H1 (cell line): ENCODE results near the gene LY6G5C. TPM values are rescaled to one million over a fixed set of nuclear protein-coding genes. Genes with fewer than 3 reads are reported as not detected.

ENCODE experiments used
- CTCF ChIA-PET: fragments of 300-600 bp; sonication (Branson Sonifier 250); formaldehyde crosslinking; loops from one replicate; lab custom pipeline; 2021; ENCODE audit not compliant: partially characterized antibody; lab: Charles Lee
- POLR2A ChIA-PET: fragments of 300-600 bp; sonication (Branson Sonifier 250); formaldehyde crosslinking; loops from one replicate; lab custom pipeline; 2021; ENCODE audit warnings: inconsistent platforms; ENCODE audit not compliant: partially characterized antibody; lab: Charles Lee
- DNase-seq, 2 experiments: peaks; one replicate each; pipeline versions ENCODE4 v3.0.0 to v3.0.0-alpha.2; 2010 to 2022; ENCODE audit warnings: low spot score in 2 of 2, low read depth in 1 of 2, mixed read lengths in 1 of 2
- FAIRE-seq: peaks from 2 replicates; lab custom pipeline; 2011; peaks lifted over from hg19 to GRCh38; lab: Jason Lieb, UNC
- H2AFZ ChIP-seq: 2 replicates; pipeline ENCODE4 v1.8.1; 2012; ENCODE audit warnings: low read length, inconsistent platforms
- H2AK5ac ChIP-seq: 2 replicates; pipeline ENCODE4 v1.6.1; 2013; ENCODE audit warnings: low read depth, low read length
- H2BK120ac ChIP-seq: replicated peaks from 2 replicates; pipeline ENCODE3; 2013; ENCODE audit warnings: low read depth, low read length, inconsistent platforms
- H2BK12ac ChIP-seq: 2 replicates; pipeline ENCODE4 v1.6.1; 2013; ENCODE audit warnings: low read depth, low read length
- H2BK15ac ChIP-seq: 2 replicates; pipeline ENCODE4 v1.6.1; 2013; ENCODE audit warnings: low read length
- H2BK20ac ChIP-seq: 2 replicates; pipeline ENCODE4 v1.6.1; 2013; ENCODE audit warnings: low read length
- H2BK5ac ChIP-seq: 2 replicates; pipeline ENCODE4 v1.6.1; 2013; ENCODE audit warnings: low read depth, low read length
- H3K14ac ChIP-seq: 2 replicates; pipeline ENCODE4 v1.6.1; 2013; ENCODE audit warnings: inconsistent platforms; ENCODE audit not compliant: insufficient read length
- H3K18ac ChIP-seq: 2 replicates; pipeline ENCODE4 v1.6.1; 2013; ENCODE audit warnings: low read length; ENCODE audit errors: extremely low read depth
- H3K23ac ChIP-seq: 2 replicates; pipeline ENCODE4 v1.6.1; 2013; ENCODE audit warnings: inconsistent platforms; ENCODE audit not compliant: insufficient read length
- H3K23me2 ChIP-seq: 2 replicates; pipeline ENCODE4 v1.6.1; 2013; ENCODE audit warnings: low read depth, low read length
- H3K27ac ChIP-seq: 2 replicates; pipeline ENCODE4 v1.6.1; 2011; ENCODE audit warnings: low read depth, low read length, inconsistent platforms
- H3K27me3 ChIP-seq, 4 experiments: replicated peaks in 1 of 4; 1 replicate in 1 of 4; 2 replicates in 3 of 4; pipeline versions ENCODE4 v1.6.1 to v1.8.1; 2011 to 2013; ENCODE audit warnings: low read length in 3 of 4, mild to moderate bottlenecking in 3 of 4, inconsistent platforms in 2 of 4, mixed read lengths in 2 of 4, moderate library complexity in 1 of 4; ENCODE audit not compliant: control insufficient read depth in 3 of 4, insufficient read depth in 3 of 4; ENCODE audit errors: extremely low read depth in 1 of 4
- H3K36me3 ChIP-seq, 4 experiments: 2 replicates each; pipeline versions ENCODE4 v1.6.1 to v1.8.1; 2011 to 2013; ENCODE audit warnings: mild to moderate bottlenecking in 4 of 4, low read length in 3 of 4, moderate library complexity in 2 of 4, control low read depth in 1 of 4, inconsistent platforms in 1 of 4; ENCODE audit not compliant: insufficient read depth in 4 of 4, control insufficient read depth in 2 of 4
- H3K4ac ChIP-seq: replicated peaks from 2 replicates; pipeline ENCODE3; 2013; ENCODE audit warnings: low read length, low read depth, mixed read lengths, inconsistent platforms; ENCODE audit not compliant: insufficient read length
- H3K4me1 ChIP-seq, 4 experiments: replicated peaks in 1 of 4; 1 replicate in 1 of 4; 2 replicates in 3 of 4; pipeline versions ENCODE4 v1.6.1 to v1.8.1; 2011 to 2013; ENCODE audit warnings: low read length in 3 of 4, inconsistent platforms in 2 of 4, mixed read lengths in 1 of 4; ENCODE audit not compliant: insufficient read depth in 4 of 4, control insufficient read depth in 3 of 4
- H3K4me2 ChIP-seq, 2 experiments: 2 replicates each; pipeline versions ENCODE4 v1.6.1 to v1.8.1; 2011 to 2013; ENCODE audit warnings: low read depth in 2 of 2, low read length in 2 of 2, control low read depth in 1 of 2, inconsistent platforms in 1 of 2, mild to moderate bottlenecking in 1 of 2; ENCODE audit not compliant: insufficient read depth in 1 of 2
- H3K4me3 ChIP-seq, 4 experiments: fragments of 200-600, 300-600 bp in 1 of 4; sonication (generic), shearing (Covaris generic), sonication (Bioruptor Twin) in 1 of 4; 2 replicates each; pipeline versions ENCODE4 v1.5.1 to v1.8.1; 2011 to 2016; ENCODE audit warnings: low read length in 4 of 4, low read depth in 3 of 4, control low read depth in 2 of 4, inconsistent platforms in 2 of 4, mild to moderate bottlenecking in 2 of 4, mixed read lengths in 1 of 4, moderate library complexity in 1 of 4; ENCODE audit not compliant: insufficient read depth in 2 of 4; ENCODE audit errors: extremely low read depth in 1 of 4
- H3K56ac ChIP-seq: replicated peaks from 2 replicates; pipeline ENCODE3; 2013; ENCODE audit warnings: low read depth, mild to moderate bottlenecking, mixed read lengths, low read length, inconsistent platforms; ENCODE audit not compliant: insufficient read length
- H3K79me1 ChIP-seq: 2 replicates; pipeline ENCODE4 v1.6.1; 2013; ENCODE audit warnings: low read depth, low read length, control low read depth
- H3K79me2 ChIP-seq, 2 experiments: 2 replicates each; pipeline versions ENCODE4 v1.6.1 to v1.8.1; 2012 to 2013; ENCODE audit warnings: low read length in 2 of 2, mild to moderate bottlenecking in 2 of 2, inconsistent platforms in 1 of 2; ENCODE audit not compliant: insufficient read depth in 2 of 2, control insufficient read depth in 1 of 2
- H3K9ac ChIP-seq, 4 experiments: replicated peaks in 1 of 4; 1 replicate in 1 of 4; 2 replicates in 3 of 4; pipeline versions ENCODE4 v1.6.1 to v1.8.1; 2011 to 2013; ENCODE audit warnings: low read depth in 3 of 4, low read length in 3 of 4, control low read depth in 2 of 4, mild to moderate bottlenecking in 2 of 4, moderate library complexity in 2 of 4, inconsistent platforms in 1 of 4; ENCODE audit errors: extremely low read depth in 1 of 4
- H3K9me3 ChIP-seq, 2 experiments: 2 replicates each; pipeline versions ENCODE4 v1.6.1 to v1.8.1; 2012 to 2013; ENCODE audit warnings: mild to moderate bottlenecking in 2 of 2, moderate library complexity in 2 of 2, control low read depth in 1 of 2, inconsistent platforms in 1 of 2, low read depth in 1 of 2, low read length in 1 of 2, mixed read lengths in 1 of 2; ENCODE audit not compliant: insufficient read depth in 2 of 2
- H4K20me1 ChIP-seq, 2 experiments: replicated peaks in 1 of 2; 2 replicates each; pipeline versions ENCODE3 to v1.8.1; 2011 to 2013; ENCODE audit warnings: inconsistent platforms in 2 of 2, low read length in 2 of 2, mild to moderate bottlenecking in 1 of 2; ENCODE audit not compliant: insufficient read depth in 2 of 2, control insufficient read depth in 1 of 2
- H4K5ac ChIP-seq: 2 replicates; pipeline ENCODE4 v1.6.1; 2013; ENCODE audit warnings: low read length, low read depth, mixed read lengths, inconsistent platforms; ENCODE audit not compliant: insufficient read length
- H4K8ac ChIP-seq: 2 replicates; pipeline ENCODE4 v1.8.0; 2013; ENCODE audit warnings: mild to moderate bottlenecking, moderate library complexity, low read length, inconsistent platforms; ENCODE audit not compliant: insufficient read depth; ENCODE audit errors: extremely low read depth
- H4K91ac ChIP-seq: replicated peaks from 2 replicates; pipeline ENCODE3; 2013; ENCODE audit warnings: low read length, mixed read lengths, inconsistent platforms; ENCODE audit not compliant: insufficient read length
- HDAC6 ChIP-seq: IDR thresholded peaks from one replicate; pipeline ENCODE4 v1.7.1; 2012; ENCODE audit warnings: low read depth, mild to moderate bottlenecking, inconsistent platforms, low read length, moderate library complexity
- JUN ChIP-seq: IDR thresholded peaks from 2 replicates; pipeline ENCODE4 v1.6.1; 2011; ENCODE audit warnings: low read depth, mild to moderate bottlenecking, improper control_type of control experiment, low read length
- KDM5A ChIP-seq: fragments of 200-600 bp; IDR thresholded peaks from 2 replicates; pipeline ENCODE4 v1.7.1; 2012; ENCODE audit warnings: mild to moderate bottlenecking, low read length, inconsistent platforms, mixed read lengths
- POU5F1 ChIP-seq: IDR thresholded peaks from 2 replicates; pipeline ENCODE4 v1.6.1; 2011; ENCODE audit warnings: low read depth, mild to moderate bottlenecking, low read length, moderate library complexity
- RXRA ChIP-seq: IDR thresholded peaks from 2 replicates; pipeline ENCODE4 v1.6.1; 2011; ENCODE audit warnings: low read depth, mild to moderate bottlenecking, low read length, moderate library complexity; ENCODE audit not compliant: insufficient read depth
- SAP30 ChIP-seq: fragments of 300-600 bp; sonication (generic); IDR thresholded peaks from 2 replicates; pipeline ENCODE4 v1.7.1; 2012; ENCODE audit warnings: low read length, moderate library complexity, mild to moderate bottlenecking, inconsistent platforms; ENCODE audit not compliant: insufficient read depth, insufficient replicate concordance
- SIRT6 ChIP-seq: IDR thresholded peaks from one replicate; pipeline ENCODE4 v1.7.1; 2012; ENCODE audit warnings: low read length, inconsistent platforms
- ZNF274 ChIP-seq: IDR thresholded peaks from 2 replicates; pipeline ENCODE4 v1.7.0; 2012; ENCODE audit warnings: low read length, borderline replicate concordance; ENCODE audit errors: extremely low read depth
- WGBS, 2 experiments: shearing (Covaris generic) in 1 of 2; methylation state at CpG; one replicate each; pipeline versions ENCODE4 v1.1.6 to v1.1.7; 2013 to 2015; ENCODE audit warnings: low lambda C conversion rate in 2 of 2, mixed read lengths in 2 of 2, inconsistent platforms in 1 of 2, low coverage in 1 of 2, missing lambda C conversion rate in 1 of 2; ENCODE audit not compliant: insufficient replicate concordance in 2 of 2, insufficient coverage in 1 of 2, insufficient read length in 1 of 2; ENCODE audit errors: extremely low coverage in 1 of 2, missing lambda C conversion rate in 1 of 2; 5-methylcytosine and 5-hydroxymethylcytosine counted together
- polyA plus RNA-seq, 7 experiments: library from polyadenylated mRNA; depleted of rRNA in 3 of 7; stranded (reverse) in 5 of 7; unstranded in 2 of 7; fragments of >200 nt in 5 of 7; fragments of 200-250 nt in 2 of 7; gene quantifications; 1 replicate in 5 of 7; 2 replicates in 1 of 7; 4 replicates in 1 of 7; pipeline versions ENCODE4 v1.2.1 to v1.2.3, GENCODE V29; 2011 to 2013; ENCODE audit warnings: missing spikeins in 2 of 7, mixed read lengths in 2 of 7
- total RNA-seq: library from RNA; stranded (reverse); fragmentation: NEBNext Ultra II Directional; extraction: Animal tissue kit (Norgen Biotek cat#: 25700); gene quantifications from 2 replicates; pipeline ENCODE4 v1.2.1, GENCODE V29; 2021
- TF ChIP-seq, protein P1 (sequence below): IDR thresholded peaks from 2 replicates; pipeline ENCODE4 v1.6.1; 2012; ENCODE audit warnings: inconsistent platforms
- TF ChIP-seq, protein P2 (sequence below), 3 experiments: IDR thresholded peaks; 1 replicate in 2 of 3; 2 replicates in 1 of 3; pipeline versions ENCODE4 v1.5.1 to v1.6.1; 2011; ENCODE audit warnings: low read length in 3 of 3, mild to moderate bottlenecking in 3 of 3, inconsistent platforms in 2 of 3, low read depth in 1 of 3, moderate library complexity in 1 of 3; ENCODE audit not compliant: insufficient read depth in 1 of 3; ENCODE audit errors: control extremely low read depth in 1 of 3

The LY6G5C gene
- total and polyA plus RNA-seq, 2 of the 8 experiments (the other 6 are each of a cell fraction or from before 2014, with no cell fraction given), result 1.1 to 1.8 TPM

DNA sequence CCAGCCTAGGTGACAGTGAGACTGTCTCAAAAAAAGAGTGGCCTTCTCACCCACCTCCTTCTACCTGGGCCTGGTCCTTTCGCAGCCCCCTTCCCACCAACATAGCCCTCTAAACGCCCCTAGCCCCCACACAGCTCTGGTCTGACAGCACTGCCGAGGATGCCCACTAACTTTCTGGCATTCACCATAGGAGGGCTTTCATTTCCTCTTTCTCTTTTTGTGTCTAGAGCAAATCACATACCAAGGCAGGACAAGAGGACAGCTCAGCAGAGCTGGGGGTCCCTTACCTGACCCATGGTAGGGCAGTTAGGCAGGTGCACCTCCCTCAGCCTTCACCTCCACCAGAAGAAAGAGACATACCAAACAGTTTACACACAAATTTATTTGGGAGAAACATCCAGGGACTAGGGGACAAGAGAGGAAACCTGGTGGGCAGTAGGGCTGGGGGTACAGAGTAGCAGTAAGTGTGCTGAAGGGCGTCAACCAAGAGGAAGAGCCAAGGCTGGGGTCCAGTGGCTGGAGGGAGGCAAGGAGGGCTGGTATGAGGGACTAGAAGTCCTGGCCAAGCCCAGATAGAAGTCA lies 4.5 kb downstream of the LY6G5C start:
- Histone ChIP-seq H3K4me3 (no peak overlapping the region), H3K18ac (no peak overlapping the region), H3K79me1 (no peaks in the 10 kb centered on the region), H2AFZ (no peak overlapping the region), H3K79me2 (no peaks in the 10 kb centered on the region), H3K23me2 (peaks cover 4% of the 10 kb centered on the region; the same call in 1 of the 2 replicates), H4K8ac (no peak overlapping the region), H3K27ac (no peak overlapping the region), H3K14ac (no peak overlapping the region), H3K9ac (no peak overlapping the region), H3K4ac (no peak overlapping the region), H3K27me3 (peaks cover 0 to 3% (median 2%) of the 10 kb centered on the region in 4 experiments; a peak in 4 of 7 replicates), H4K20me1 (no peaks in the 10 kb centered on the region), H3K36me3 (peaks cover 2 to 9% (median 8%) of the 10 kb centered on the region in 4 experiments; a peak in 6 of 8 replicates), H3K23ac (no peak overlapping the region), H4K91ac (no peak overlapping the region), H3K56ac (no peak overlapping the region), H3K4me2 (no peak overlapping the region), H4K5ac (no peak overlapping the region), H2AK5ac (no peak overlapping the region), H2BK20ac (no peak overlapping the region), H3K4me1 (peaks cover 0 to 7% (median 2%) of the 10 kb centered on the region in 4 experiments; a peak in 4 of 7 replicates), H2BK12ac (no peak overlapping the region), H2BK5ac (no peak overlapping the region), H3K9me3 (peaks cover 0 to 2% of the 10 kb centered on the region in 2 experiments; a peak in 1 of 4 replicates), H2BK15ac (no peak overlapping the region), H2BK120ac (no peak overlapping the region)
- 86% methylated on average over 4 of the region's 4 CpGs; no CpG with 5 or more reads in 1 of the 2 experiments for WGBS, 2 experiments
- CTCF ChIA-PET, result no interaction called here
- no peak for DNase-seq
- POLR2A ChIA-PET, result interaction anchor here (1.2 to 2.0 kb wide), 4 partner anchors 9 to 158 kb away, joined by 4 to 8 read pairs (median 4); no protein-coding TSS in a partner anchor
- TF ChIP-seq ZNF274 (no peak), RXRA (no peak), POU5F1 (no peak), KDM5A (no peak), JUN (no peak), HDAC6 (no peak), SIRT6 (no peak), SAP30 (no peak)
- TF ChIP-seq, protein P1, sequence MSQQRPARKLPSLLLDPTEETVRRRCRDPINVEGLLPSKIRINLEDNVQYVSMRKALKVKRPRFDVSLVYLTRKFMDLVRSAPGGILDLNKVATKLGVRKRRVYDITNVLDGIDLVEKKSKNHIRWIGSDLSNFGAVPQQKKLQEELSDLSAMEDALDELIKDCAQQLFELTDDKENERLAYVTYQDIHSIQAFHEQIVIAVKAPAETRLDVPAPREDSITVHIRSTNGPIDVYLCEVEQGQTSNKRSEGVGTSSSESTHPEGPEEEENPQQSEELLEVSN, result no peak
- TF ChIP-seq, protein P2, sequence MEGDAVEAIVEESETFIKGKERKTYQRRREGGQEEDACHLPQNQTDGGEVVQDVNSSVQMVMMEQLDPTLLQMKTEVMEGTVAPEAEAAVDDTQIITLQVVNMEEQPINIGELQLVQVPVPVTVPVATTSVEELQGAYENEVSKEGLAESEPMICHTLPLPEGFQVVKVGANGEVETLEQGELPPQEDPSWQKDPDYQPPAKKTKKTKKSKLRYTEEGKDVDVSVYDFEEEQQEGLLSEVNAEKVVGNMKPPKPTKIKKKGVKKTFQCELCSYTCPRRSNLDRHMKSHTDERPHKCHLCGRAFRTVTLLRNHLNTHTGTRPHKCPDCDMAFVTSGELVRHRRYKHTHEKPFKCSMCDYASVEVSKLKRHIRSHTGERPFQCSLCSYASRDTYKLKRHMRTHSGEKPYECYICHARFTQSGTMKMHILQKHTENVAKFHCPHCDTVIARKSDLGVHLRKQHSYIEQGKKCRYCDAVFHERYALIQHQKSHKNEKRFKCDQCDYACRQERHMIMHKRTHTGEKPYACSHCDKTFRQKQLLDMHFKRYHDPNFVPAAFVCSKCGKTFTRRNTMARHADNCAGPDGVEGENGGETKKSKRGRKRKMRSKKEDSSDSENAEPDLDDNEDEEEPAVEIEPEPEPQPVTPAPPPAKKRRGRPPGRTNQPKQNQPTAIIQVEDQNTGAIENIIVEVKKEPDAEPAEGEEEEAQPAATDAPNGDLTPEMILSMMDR (IDR thresholded peaks at IDR 0.05; ENCODE audit: control extremely low read depth in 1 of 3, insufficient read depth in 1 of 3, low read depth in 1 of 3, low read length in 3 of 3), result no peak
- no peak for FAIRE-seq
